ENCODE measurements around the gene SAG.

The SAG gene

GRCh38 chr2:233319256-233319655 is 11.6 kb downstream of the SAG start:
- no peak for TF ChIP-seq CTCF (IDR thresholded peaks at IDR 0.05; ENCODE audit: low read depth, low read length)
- H3K27me3 ChIP-seq: no peaks in the 10 kb centered on the region
- no peak overlapping the region for H3K4me3 ChIP-seq (ENCODE audit: low read depth, low read length)
- no peaks in the 10 kb centered on the region for H3K9me3 ChIP-seq
- DNase-seq: no peak
- H3K4me1 ChIP-seq: no peaks in the 10 kb centered on the region
- H3K36me3 ChIP-seq: no peaks in the 10 kb centered on the region

DNA sequence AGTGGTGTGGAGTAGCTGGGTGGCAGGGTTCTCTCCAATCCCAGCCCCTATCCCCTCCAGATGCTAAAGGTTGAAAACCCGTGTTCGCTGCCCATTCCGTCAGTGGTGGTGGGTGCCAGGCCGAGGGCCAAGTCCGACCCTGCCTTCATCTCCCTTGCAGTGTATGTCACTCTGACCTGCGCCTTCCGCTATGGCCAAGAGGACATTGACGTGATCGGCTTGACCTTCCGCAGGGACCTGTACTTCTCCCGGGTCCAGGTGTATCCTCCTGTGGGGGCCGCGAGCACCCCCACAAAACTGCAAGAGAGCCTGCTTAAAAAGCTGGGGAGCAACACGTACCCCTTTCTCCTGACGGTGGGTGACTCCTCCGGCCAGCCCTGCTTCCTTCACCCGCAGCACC is 12.9 kb downstream of the SAG start:
- no peaks in the 10 kb centered on the region for H3K9me3 ChIP-seq
- H3K27me3 ChIP-seq: no peaks in the 10 kb centered on the region
- H3K4me1 ChIP-seq: no peaks in the 10 kb centered on the region
- no peak for TF ChIP-seq CTCF (IDR thresholded peaks at IDR 0.05; ENCODE audit: low read depth, low read length)
- H3K36me3 ChIP-seq: no peaks in the 10 kb centered on the region
- H3K4me3 ChIP-seq (ENCODE audit: low read depth, low read length): no peak overlapping the region
- DNase-seq: no peak

DNA sequence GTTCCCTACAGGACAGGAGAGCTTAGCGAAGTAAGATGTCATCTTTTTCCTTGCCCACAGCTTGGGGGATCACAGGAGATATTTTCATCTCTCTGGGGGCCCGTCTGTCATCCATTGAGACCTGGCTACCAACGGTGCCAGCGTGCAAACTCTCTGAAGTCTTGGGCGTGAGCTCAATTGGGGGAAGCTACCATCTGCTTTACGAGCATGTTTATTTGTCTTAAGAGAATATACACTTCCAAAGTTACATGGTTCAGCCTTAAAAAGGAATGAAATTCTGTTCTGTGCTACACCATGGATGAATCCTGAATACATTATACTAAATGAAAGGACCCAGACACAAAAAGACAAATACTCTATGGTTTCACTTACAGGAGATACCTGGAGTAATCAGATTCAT is 13.6 kb downstream of the SAG start:
- Histone ChIP-seq H3K36me3 (no peaks in the 10 kb centered on the region), H3K4me3 (ENCODE audit: low read depth, low read length) (no peak overlapping the region), H3K9me3 (no peaks in the 10 kb centered on the region), H3K4me1 (no peaks in the 10 kb centered on the region), H3K27me3 (no peaks in the 10 kb centered on the region)
- TF ChIP-seq CTCF (IDR thresholded peaks at IDR 0.05; ENCODE audit: low read depth, low read length): no peak
- no peak for DNase-seq

DNA sequence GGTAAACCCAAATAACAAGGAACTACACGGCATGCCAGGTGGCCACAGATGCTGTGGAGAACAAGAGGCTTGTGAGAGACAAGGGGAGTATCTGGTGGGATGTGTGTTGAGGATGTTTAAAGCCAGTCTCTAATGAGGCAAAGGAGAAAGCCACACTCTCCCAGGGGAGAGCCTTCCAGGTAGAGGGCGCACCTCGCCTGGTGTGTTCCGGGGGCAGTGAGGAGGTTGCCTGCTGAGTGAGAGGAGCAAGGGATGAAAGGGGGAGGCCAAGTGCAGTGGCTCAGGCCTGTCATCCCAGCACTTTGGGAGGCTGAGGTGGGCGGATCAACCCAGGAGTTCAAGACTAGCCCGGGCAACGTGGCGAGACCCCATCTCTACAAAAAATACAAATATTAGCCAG is 16.2 kb downstream of the SAG start:
- Histone ChIP-seq H3K36me3 (no peaks in the 10 kb centered on the region), H3K4me1 (no peaks in the 10 kb centered on the region), H3K4me3 (ENCODE audit: low read depth, low read length) (no peak overlapping the region), H3K9me3 (no peaks in the 10 kb centered on the region), H3K27me3 (no peaks in the 10 kb centered on the region)
- no peak for TF ChIP-seq CTCF (IDR thresholded peaks at IDR 0.05; ENCODE audit: low read depth, low read length)
- DNase-seq: no peak

DNA sequence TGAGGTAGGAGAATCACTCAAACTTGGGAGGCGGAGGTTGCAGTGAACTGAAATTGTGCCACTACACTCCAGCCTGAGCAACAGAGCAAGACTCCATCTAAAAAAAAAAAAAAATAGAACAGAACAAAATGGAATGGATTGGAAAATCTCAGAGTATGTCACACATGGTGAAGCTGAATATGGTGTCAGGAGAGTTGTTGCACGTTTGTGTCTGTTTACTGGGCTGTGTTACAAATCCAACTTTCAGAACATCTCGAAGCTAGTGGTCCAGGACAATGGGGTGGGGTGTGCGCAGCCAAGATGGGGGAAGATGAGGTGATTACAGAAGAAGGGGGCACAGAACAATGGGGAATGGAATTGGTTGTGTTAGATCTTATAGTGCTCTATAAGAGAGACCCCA is 17.6 kb downstream of the SAG start:
- DNase-seq: no peak
- H3K27me3 ChIP-seq: no peaks in the 10 kb centered on the region
- no peaks in the 10 kb centered on the region for H3K36me3 ChIP-seq
- no peak for TF ChIP-seq CTCF (IDR thresholded peaks at IDR 0.05; ENCODE audit: low read depth, low read length)
- no peaks in the 10 kb centered on the region; the same call in 1 of the 2 replicates for H3K4me1 ChIP-seq
- no peak overlapping the region for H3K4me3 ChIP-seq (ENCODE audit: low read depth, low read length)
- no peaks in the 10 kb centered on the region for H3K9me3 ChIP-seq

DNA sequence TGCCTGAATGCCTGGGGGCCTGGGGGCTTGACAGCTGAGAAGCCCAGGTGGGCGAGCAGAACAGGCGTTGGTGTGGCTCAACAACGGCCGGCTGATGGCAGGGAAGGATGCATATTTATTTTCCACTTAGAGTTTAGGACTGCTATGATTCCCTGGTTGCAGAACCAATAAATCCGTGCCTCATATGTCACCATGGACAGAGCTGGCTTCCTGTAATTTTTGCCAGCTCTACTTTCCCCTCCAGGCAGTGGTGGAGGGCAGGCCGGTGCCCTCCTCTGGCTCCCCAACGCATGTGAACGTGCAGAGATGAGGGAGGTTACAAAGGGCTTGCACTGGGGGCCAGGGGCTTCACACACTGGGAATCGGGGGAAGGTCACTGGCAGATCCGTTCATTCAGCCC is 18.2 kb downstream of the SAG start:
- Histone ChIP-seq H3K9me3 (no peaks in the 10 kb centered on the region), H3K36me3 (no peaks in the 10 kb centered on the region), H3K27me3 (no peaks in the 10 kb centered on the region), H3K4me1 (no peaks in the 10 kb centered on the region; the same call in 1 of the 2 replicates), H3K4me3 (ENCODE audit: low read depth, low read length) (no peak overlapping the region)
- TF ChIP-seq CTCF (IDR thresholded peaks at IDR 0.05; ENCODE audit: low read depth, low read length): no peak
- no peak for DNase-seq
